ENCODE results near the gene HOXB4. TPM values are rescaled to one million over a fixed set of nuclear protein-coding genes. Genes with fewer than 3 reads are reported as not detected.

The HOXB4 gene
- total RNA-seq, 1 donor, result 0.36 TPM

DNA sequence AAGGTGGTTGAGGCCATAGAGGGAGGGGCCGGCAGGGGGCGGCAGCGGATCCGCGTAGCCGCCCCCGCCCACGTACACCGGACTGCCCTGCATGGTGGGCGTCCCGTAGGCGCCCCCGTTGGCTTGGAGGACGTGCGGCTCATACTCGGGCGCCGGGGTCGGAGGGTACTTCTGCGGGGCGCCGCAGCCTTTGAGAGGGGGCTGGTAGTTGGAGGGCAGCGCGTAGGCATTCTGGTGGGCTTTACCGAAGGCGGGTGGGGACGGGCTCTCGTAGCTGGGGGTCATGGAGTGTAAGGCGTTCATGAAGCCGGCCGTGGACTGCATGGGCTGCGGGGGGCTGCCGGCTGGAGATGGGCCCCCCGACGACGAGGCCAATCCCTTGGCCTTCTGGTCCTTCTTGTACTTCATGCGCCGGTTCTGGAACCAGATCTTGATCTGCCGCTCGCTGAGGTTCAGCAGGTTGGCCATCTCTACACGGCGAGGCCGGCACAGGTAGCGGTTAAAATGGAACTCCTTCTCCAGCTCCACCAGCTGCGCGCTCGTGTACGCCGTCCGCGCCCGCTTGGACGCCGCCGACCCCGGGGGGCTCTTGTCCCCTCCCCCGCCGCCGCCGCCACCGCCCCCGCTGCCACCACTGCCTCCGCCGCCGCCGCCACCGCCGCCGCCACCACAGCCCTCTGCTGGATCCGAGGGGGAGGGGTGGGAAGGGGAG is 27.5 kb downstream of the HOXB4 start:
- Histone ChIP-seq H3K4me1 (ENCODE audit: insufficient read depth, low read length) (no peaks in the 10 kb centered on the region), H3K36me3 (ENCODE audit: insufficient read depth, low read length) (no peaks in the 10 kb centered on the region), H3K4me2 (ENCODE audit: insufficient read depth, low read length) (no peak overlapping the region), H3K9me3 (ENCODE audit: low read depth, low read length) (no peaks in the 10 kb centered on the region), H4K20me1 (ENCODE audit: insufficient read depth, low read length) (no peaks in the 10 kb centered on the region), H2AFZ (ENCODE audit: low read length) (no peak overlapping the region), H3K27me3 (ENCODE audit: insufficient read depth, low read length) (peaks cover 80% of the 10 kb centered on the region), H3K79me2 (ENCODE audit: insufficient read depth, low read length) (no peaks in the 10 kb centered on the region), H3K27ac (ENCODE audit: low read depth, low read length) (no peak overlapping the region), H3K4me3 (ENCODE audit: insufficient read depth, low read length) (no peak overlapping the region)
- TF ChIP-seq CTCF (IDR thresholded peaks at IDR 0.05; ENCODE audit: extremely low read depth, low read depth, low read length), result no peak
- DNase-seq (ENCODE audit: insufficient read length, low spot score, missing footprints), result no peak

- Histone ChIP-seq H2AFZ (ENCODE audit: low read length) (no peak overlapping the region), H3K4me1 (ENCODE audit: insufficient read depth, low read length) (no peaks in the 10 kb centered on the region), H3K36me3 (ENCODE audit: insufficient read depth, low read length) (no peaks in the 10 kb centered on the region), H3K27ac (ENCODE audit: low read depth, low read length) (no peak overlapping the region), H3K27me3 (ENCODE audit: insufficient read depth, low read length) (peaks cover 86% of the 10 kb centered on the region), H3K79me2 (ENCODE audit: insufficient read depth, low read length) (no peaks in the 10 kb centered on the region), H3K4me3 (ENCODE audit: insufficient read depth, low read length) (no peak overlapping the region), H3K9me3 (ENCODE audit: low read depth, low read length) (no peaks in the 10 kb centered on the region), H4K20me1 (ENCODE audit: insufficient read depth, low read length) (no peaks in the 10 kb centered on the region), H3K4me2 (ENCODE audit: insufficient read depth, low read length) (no peak overlapping the region)
- TF ChIP-seq CTCF (IDR thresholded peaks at IDR 0.05; ENCODE audit: extremely low read depth, low read depth, low read length), result no peak
- no peak for DNase-seq (ENCODE audit: insufficient read length, low spot score, missing footprints)
These were observed 28.1 kb downstream of the HOXB4 start for GRCh38 chr17:48549914-48550501.

GRCh38 chr17:48549281-48549630 is 28.9 kb downstream of the HOXB4 start:
- Histone ChIP-seq H3K79me2 (ENCODE audit: insufficient read depth, low read length) (no peaks in the 10 kb centered on the region), H3K9me3 (ENCODE audit: low read depth, low read length) (no peaks in the 10 kb centered on the region), H3K4me2 (ENCODE audit: insufficient read depth, low read length) (no peak overlapping the region), H2AFZ (ENCODE audit: low read length) (no peak overlapping the region), H3K4me3 (ENCODE audit: insufficient read depth, low read length) (no peak overlapping the region), H3K4me1 (ENCODE audit: insufficient read depth, low read length) (no peaks in the 10 kb centered on the region), H3K36me3 (ENCODE audit: insufficient read depth, low read length) (no peaks in the 10 kb centered on the region), H4K20me1 (ENCODE audit: insufficient read depth, low read length) (no peaks in the 10 kb centered on the region), H3K27ac (ENCODE audit: low read depth, low read length) (no peak overlapping the region), H3K27me3 (ENCODE audit: insufficient read depth, low read length) (peaks cover 82% of the 10 kb centered on the region)
- no peak for DNase-seq (ENCODE audit: insufficient read length, low spot score, missing footprints)
- no peak for TF ChIP-seq CTCF (IDR thresholded peaks at IDR 0.05; ENCODE audit: extremely low read depth, low read depth, low read length)

GRCh38 chr17:48548523-48549280 is 29.4 kb downstream of the HOXB4 start:
- H3K27ac ChIP-seq (ENCODE audit: low read depth, low read length), result no peak overlapping the region

More at GRCh38 chr17:48548523-48549280, 29.4 kb downstream of the HOXB4 start:
- H3K27me3 ChIP-seq (ENCODE audit: insufficient read depth, low read length), result peaks cover 81% of the 10 kb centered on the region
- no peak overlapping the region for H3K4me3 ChIP-seq (ENCODE audit: insufficient read depth, low read length)
- DNase-seq (ENCODE audit: insufficient read length, low spot score, missing footprints), result no peak
- no peaks in the 10 kb centered on the region for H3K36me3 ChIP-seq (ENCODE audit: insufficient read depth, low read length)
- no peak overlapping the region for H2AFZ ChIP-seq (ENCODE audit: low read length)
- no peaks in the 10 kb centered on the region for H3K79me2 ChIP-seq (ENCODE audit: insufficient read depth, low read length)
- no peaks in the 10 kb centered on the region for H4K20me1 ChIP-seq (ENCODE audit: insufficient read depth, low read length)
- no peak overlapping the region for H3K4me2 ChIP-seq (ENCODE audit: insufficient read depth, low read length)
- no peaks in the 10 kb centered on the region for H3K9me3 ChIP-seq (ENCODE audit: low read depth, low read length)
- H3K4me1 ChIP-seq (ENCODE audit: insufficient read depth, low read length), result no peaks in the 10 kb centered on the region
- TF ChIP-seq CTCF (IDR thresholded peaks at IDR 0.05; ENCODE audit: extremely low read depth, low read depth, low read length), result no peak
